Tibial nerve (tissue), 4 donors: ENCODE data around the gene PCSK6. TPM values are rescaled to one million over a fixed set of nuclear protein-coding genes. Genes with fewer than 3 reads are reported as not detected.
"Not testable (repeated sequence)": the region's sequence is repeated elsewhere in the genome, so short reads cannot be mapped to it uniquely, and the experiment has no call there.

Experiments
- DNase-seq, 2 donors: peaks; one replicate each; pipeline ENCODE4 v3.0.0-alpha.2; 2019; ENCODE audit warnings: low spot score in 2 of 2
- H3K27ac ChIP-seq, 4 donors: fragments of 200-600 bp; sonication (generic) in 3 of 4; one replicate each; pipeline ENCODE4 v1.5.1; 2017 to 2019; ENCODE audit warnings: mild to moderate bottlenecking in 1 of 4
- H3K27me3 ChIP-seq, 2 donors: fragments of 200-600 bp; sonication (generic) in 1 of 2; one replicate each; pipeline versions ENCODE4 v1.5.1 to v1.6.0; 2017 to 2019
- H3K36me3 ChIP-seq, 3 donors: fragments of 200-600 bp; sonication (generic); one replicate each; pipeline ENCODE4 v1.5.1; 2018 to 2019
- H3K4me1 ChIP-seq, 4 donors: fragments of 200-600 bp; sonication (generic) in 3 of 4; one replicate each; pipeline ENCODE4 v1.5.1; 2017 to 2019
- H3K4me3 ChIP-seq, 4 donors: fragments of 200-600 bp; sonication (generic) in 3 of 4; one replicate each; pipeline ENCODE4 v1.5.1; 2017 to 2019; ENCODE audit warnings: mild to moderate bottlenecking in 1 of 4, moderate library complexity in 1 of 4
- H3K9me3 ChIP-seq, 4 donors: fragments of 200-600 bp; sonication (generic) in 3 of 4; one replicate each; pipeline ENCODE4 v1.5.1; 2017 to 2019
- EP300 ChIP-seq, 2 donors: sonication (generic); formaldehyde crosslinking; IDR thresholded peaks; one replicate each; pipeline ENCODE4 v1.6.1; 2017; ENCODE audit warnings: antibody characterized with exemption in 2 of 2, mild to moderate bottlenecking in 1 of 2
- POLR2A ChIP-seq, 2 donors: fragments of 450-650 bp; IDR thresholded peaks; one replicate each; pipeline ENCODE4 v1.6.1; 2017; ENCODE audit warnings: antibody characterized with exemption in 2 of 2, mild to moderate bottlenecking in 2 of 2, moderate library complexity in 2 of 2
- WGBS, 2 donors: methylation state at CpG; one replicate each; pipeline ENCODE4 v1.1.5; 2018; 5-methylcytosine and 5-hydroxymethylcytosine counted together
- total RNA-seq, 4 donors: library from RNA; depleted of rRNA; stranded (reverse); fragments of >200 nt; gene quantifications; one replicate each; pipeline ENCODE4 v1.1.0, GENCODE V29; 2016
- TF ChIP-seq, protein P1 (sequence below), 5 experiments: fragments of 200-600 bp in 3 of 5; fragments of 450-650 bp in 2 of 5; sonication (generic) in 3 of 5; IDR thresholded peaks; one replicate each; pipeline ENCODE4 v1.5.1; 2016 to 2019; ENCODE audit warnings: antibody characterized with exemption in 5 of 5, mild to moderate bottlenecking in 3 of 5, moderate library complexity in 2 of 5

The PCSK6 gene
- total RNA-seq, 4 donors from 2014 or later = 8.5 to 27.0 (median 13.2) TPM

DNA sequence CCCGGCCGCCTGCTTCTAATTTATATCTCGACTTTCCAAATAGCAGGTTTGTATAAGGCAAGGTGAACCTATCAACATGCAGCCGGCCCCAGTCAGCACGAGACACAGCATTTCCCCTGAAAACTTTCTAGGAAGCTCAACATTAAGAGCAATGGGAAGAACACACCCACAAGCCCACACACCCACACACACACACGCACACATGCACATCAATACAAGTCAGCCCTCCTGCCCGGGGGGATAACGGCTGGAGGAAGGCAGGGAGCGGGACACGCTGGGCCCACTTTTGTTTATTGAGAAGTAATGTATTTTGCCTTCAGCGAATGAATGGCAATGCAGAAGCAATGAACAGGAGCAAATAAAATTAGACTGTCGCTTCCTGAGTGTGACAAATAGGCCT lies 83.5 kb downstream of the PCSK6 start:
- DNase-seq = no peak
- TF ChIP-seq POLR2A (IDR thresholded peaks at IDR 0.05) (no peak), EP300 (IDR thresholded peaks at IDR 0.05) (no peak)
- TF ChIP-seq, protein P1, sequence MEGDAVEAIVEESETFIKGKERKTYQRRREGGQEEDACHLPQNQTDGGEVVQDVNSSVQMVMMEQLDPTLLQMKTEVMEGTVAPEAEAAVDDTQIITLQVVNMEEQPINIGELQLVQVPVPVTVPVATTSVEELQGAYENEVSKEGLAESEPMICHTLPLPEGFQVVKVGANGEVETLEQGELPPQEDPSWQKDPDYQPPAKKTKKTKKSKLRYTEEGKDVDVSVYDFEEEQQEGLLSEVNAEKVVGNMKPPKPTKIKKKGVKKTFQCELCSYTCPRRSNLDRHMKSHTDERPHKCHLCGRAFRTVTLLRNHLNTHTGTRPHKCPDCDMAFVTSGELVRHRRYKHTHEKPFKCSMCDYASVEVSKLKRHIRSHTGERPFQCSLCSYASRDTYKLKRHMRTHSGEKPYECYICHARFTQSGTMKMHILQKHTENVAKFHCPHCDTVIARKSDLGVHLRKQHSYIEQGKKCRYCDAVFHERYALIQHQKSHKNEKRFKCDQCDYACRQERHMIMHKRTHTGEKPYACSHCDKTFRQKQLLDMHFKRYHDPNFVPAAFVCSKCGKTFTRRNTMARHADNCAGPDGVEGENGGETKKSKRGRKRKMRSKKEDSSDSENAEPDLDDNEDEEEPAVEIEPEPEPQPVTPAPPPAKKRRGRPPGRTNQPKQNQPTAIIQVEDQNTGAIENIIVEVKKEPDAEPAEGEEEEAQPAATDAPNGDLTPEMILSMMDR (IDR thresholded peaks at IDR 0.05) = no peak
- no peaks in the 10 kb centered on the region for H3K4me1 ChIP-seq
- no peak overlapping the region for H3K27ac ChIP-seq
- 47 to 52% methylated on average over 12 of the region's 12 CpGs for WGBS, 2 donors
- no peaks in the 10 kb centered on the region for H3K36me3 ChIP-seq
- H3K9me3 ChIP-seq = peaks cover 0 to 4% (median 0%) of the 10 kb centered on the region in 4 donors
- no peaks in the 10 kb centered on the region for H3K27me3 ChIP-seq
- H3K4me3 ChIP-seq = no peak overlapping the region

DNA sequence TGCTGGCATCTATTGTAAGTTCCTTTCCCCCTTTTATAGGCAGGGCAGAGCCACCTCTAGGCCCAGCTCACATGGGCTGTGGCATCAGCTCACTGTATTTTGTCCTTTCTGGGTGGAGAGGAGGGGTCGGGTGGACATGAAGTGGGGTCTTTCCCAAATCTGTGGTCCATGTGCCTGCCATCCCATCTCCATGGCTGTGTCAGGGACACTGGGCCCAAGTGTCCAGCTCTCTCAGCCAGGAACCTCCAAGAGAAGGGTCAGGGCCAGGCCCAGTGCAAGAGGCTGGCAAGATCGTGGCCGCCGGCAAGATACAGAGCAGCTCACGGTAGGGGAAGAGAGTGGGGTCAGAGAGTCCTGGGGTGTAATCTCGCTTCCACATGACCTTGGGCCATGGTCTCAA lies 85.3 kb downstream of the PCSK6 start:
- no peak for DNase-seq
- H3K36me3 ChIP-seq = no peaks in the 10 kb centered on the region
- H3K27ac ChIP-seq = no peak overlapping the region
- H3K4me3 ChIP-seq = no peak overlapping the region
- peaks cover 0 to 4% (median 0%) of the 10 kb centered on the region in 4 donors for H3K9me3 ChIP-seq
- WGBS, 2 donors = 94 to 96% methylated on average over 6 of the region's 6 CpGs
- H3K27me3 ChIP-seq = no peaks in the 10 kb centered on the region
- no peaks in the 10 kb centered on the region for H3K4me1 ChIP-seq
- TF ChIP-seq POLR2A (IDR thresholded peaks at IDR 0.05) (no peak), EP300 (IDR thresholded peaks at IDR 0.05) (no peak)
- TF ChIP-seq, protein P1 (IDR thresholded peaks at IDR 0.05) = no peak

DNA sequence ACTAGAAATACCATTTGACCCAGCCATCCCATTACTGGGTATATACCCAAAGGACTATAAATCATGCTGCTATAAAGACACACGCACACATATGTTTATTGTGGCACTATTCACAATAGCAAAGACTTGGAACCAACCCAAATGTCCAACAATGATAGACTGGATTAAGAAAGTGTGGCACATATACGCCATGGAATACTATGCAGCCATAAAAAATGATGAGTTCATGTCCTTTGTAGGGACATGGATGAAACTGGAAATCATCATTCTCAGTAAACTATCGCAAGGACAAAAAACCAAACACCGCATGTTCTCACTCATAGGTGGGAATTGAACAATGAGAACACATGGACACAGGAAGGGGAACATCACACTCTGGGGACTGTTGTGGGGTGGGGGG lies 86.6 kb downstream of the PCSK6 start:
- WGBS, 2 donors = 100% methylated on average over 1 of the region's 4 CpGs; no CpG with 5 or more reads in 1 of the 2 donors
- not testable (repeated sequence) for H3K4me1 ChIP-seq, H3K27me3 ChIP-seq, H3K4me3 ChIP-seq, H3K9me3 ChIP-seq, H3K27ac ChIP-seq, DNase-seq, H3K36me3 ChIP-seq

DNA sequence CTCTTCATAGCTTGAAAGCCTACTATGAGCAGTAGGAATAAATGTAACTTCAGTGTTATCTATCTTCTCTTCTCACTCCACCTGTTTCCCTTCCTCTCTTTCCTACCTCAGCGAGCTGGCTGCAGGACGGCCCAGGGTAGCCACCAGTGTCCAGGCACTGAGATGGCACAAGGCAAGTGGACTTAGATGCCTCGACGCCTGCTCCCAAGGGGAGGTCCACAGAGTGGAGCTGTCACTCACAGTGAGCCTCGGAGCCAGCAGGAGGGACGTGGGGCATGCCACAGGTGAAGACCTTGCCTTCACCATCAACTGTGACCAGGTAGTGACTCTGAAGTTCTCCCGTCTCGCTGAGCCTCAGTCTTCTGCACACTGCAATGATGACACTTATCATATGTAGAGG lies 88.2 kb downstream of the PCSK6 start:
- DNase-seq = no peak
- 87 to 97% methylated on average over 7 to 8 of the region's 8 CpGs for WGBS, 2 donors
- Histone ChIP-seq H3K9me3 (peaks cover 0 to 4% (median 0%) of the 10 kb centered on the region in 4 donors), H3K4me1 (no peaks in the 10 kb centered on the region), H3K27ac (no peak overlapping the region), H3K4me3 (no peak overlapping the region), H3K27me3 (peaks cover 0 to 3% of the 10 kb centered on the region in 2 donors), H3K36me3 (no peaks in the 10 kb centered on the region)
- TF ChIP-seq POLR2A (IDR thresholded peaks at IDR 0.05) (no peak), EP300 (IDR thresholded peaks at IDR 0.05) (no peak)
- TF ChIP-seq, protein P1 (IDR thresholded peaks at IDR 0.05) = no peak

DNA sequence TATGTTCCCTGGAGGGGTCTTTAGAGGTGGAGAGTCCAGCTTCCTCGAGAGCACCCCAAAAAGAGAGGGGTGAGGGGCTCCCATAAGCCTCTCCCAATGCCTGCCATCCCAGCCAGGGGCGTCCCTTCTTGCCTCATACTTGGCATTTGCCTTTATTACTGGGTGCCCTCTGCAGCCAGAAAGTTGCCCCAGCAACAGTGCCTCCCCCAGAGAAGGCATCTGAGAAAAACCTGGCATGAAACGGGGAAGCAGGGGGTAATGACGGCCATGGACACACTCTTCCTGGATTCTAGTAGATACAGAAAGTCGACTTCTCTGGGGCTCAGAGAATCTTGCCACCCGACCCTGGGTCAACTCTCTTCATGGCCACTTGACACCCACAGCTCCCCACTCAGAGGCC lies 90.1 kb downstream of the PCSK6 start:
- peaks cover 0 to 4% (median 0%) of the 10 kb centered on the region in 4 donors for H3K9me3 ChIP-seq
- H3K27ac ChIP-seq = no peak overlapping the region
- TF ChIP-seq, protein P1 (IDR thresholded peaks at IDR 0.05) = no peak
- TF ChIP-seq EP300 (IDR thresholded peaks at IDR 0.05) = no peak
- no peak for TF ChIP-seq POLR2A (IDR thresholded peaks at IDR 0.05)
- peaks cover 0 to 3% of the 10 kb centered on the region in 2 donors for H3K27me3 ChIP-seq
- no peaks in the 10 kb centered on the region for H3K4me1 ChIP-seq
- DNase-seq = no peak
- no peak overlapping the region for H3K4me3 ChIP-seq
- no peaks in the 10 kb centered on the region for H3K36me3 ChIP-seq
- WGBS, 2 donors = 71 to 88% methylated on average over 5 to 6 of the region's 6 CpGs

DNA sequence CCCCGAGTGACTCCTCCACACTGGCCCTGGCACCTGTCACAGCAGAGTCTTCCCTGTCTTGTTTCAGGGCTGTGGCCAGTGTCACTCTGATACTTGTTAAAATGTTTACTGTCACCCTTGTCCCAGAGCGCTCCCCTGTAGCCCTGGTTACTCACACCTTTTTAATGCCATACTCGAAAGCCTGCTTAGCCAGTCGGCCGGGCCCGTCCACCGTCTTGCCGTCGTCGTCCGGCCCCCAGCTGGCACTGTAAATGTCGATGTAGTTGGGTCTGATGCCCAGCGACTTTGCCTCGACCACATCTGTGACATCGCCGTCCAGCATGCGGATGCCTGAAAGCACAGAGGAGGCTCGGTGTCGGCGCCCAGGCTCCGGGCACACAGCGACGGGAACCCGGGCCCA lies 91.3 kb downstream of the PCSK6 start:
- H3K36me3 ChIP-seq = no peaks in the 10 kb centered on the region
- H3K27ac ChIP-seq = no peak overlapping the region
- peaks cover 0 to 4% (median 0%) of the 10 kb centered on the region in 4 donors for H3K9me3 ChIP-seq
- H3K4me1 ChIP-seq = no peaks in the 10 kb centered on the region
- no peak for DNase-seq
- WGBS, 2 donors = 92 to 95% methylated on average over 21 to 23 of the region's 24 CpGs
- peaks cover 0 to 3% of the 10 kb centered on the region in 2 donors for H3K27me3 ChIP-seq
- no peak for TF ChIP-seq POLR2A (IDR thresholded peaks at IDR 0.05)
- TF ChIP-seq, protein P1 (IDR thresholded peaks at IDR 0.05) = no peak
- no peak for TF ChIP-seq EP300 (IDR thresholded peaks at IDR 0.05)
- H3K4me3 ChIP-seq = no peak overlapping the region
